GM10266 (cell line): Measurements from ENCODE around the gene COLEC11.
"Not testable (repeated sequence)": the region's sequence is repeated elsewhere in the genome, so short reads cannot be mapped to it uniquely, and the experiment has no call there.

Source experiments
- DNase-seq: peaks from one replicate; pipeline ENCODE4 v3.0.0; 2012; ENCODE audit errors: extremely low spot score
- TF ChIP-seq, protein P1 (sequence below): IDR thresholded peaks from 2 replicates; pipeline ENCODE4 v1.5.1; 2012; ENCODE audit warnings: mild to moderate bottlenecking, low read depth; ENCODE audit not compliant: control insufficient read depth, insufficient read depth; ENCODE audit errors: missing control alignments

The COLEC11 gene

DNA sequence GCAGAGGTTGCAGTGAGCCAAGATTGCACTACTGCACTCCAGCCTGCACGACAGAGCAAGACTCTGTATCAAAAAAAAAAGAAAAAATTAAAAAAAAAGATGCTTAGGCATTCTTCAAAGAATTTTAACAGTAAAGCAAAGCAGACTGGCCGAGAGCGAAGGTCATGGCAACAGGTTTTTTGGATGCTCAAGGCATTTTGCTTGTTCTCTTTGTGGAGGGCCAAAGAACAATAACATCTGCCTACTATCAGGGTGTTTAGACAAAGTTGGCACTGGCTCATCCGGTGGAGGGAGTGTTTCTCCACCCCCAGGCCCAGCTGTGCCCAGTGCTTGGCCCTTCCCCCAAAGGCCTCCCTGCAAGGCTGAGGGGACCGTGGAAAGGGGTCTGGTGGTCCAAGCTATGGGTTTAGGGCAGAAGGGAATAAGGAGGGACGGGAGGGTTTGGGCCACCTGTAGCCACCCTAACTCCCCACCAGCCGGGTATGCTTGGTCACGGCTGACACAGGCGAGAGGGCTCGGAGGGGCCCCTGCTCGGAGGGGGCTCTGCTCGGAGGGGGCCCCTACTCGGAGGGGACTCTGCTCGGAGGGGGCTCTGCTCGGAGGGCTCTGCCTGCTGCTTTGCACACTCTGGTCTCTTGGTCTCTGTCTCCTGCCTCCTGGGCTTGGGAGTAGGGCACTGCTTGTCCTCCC is 36.4 kb downstream of the COLEC11 start:
- TF ChIP-seq, protein P1, sequence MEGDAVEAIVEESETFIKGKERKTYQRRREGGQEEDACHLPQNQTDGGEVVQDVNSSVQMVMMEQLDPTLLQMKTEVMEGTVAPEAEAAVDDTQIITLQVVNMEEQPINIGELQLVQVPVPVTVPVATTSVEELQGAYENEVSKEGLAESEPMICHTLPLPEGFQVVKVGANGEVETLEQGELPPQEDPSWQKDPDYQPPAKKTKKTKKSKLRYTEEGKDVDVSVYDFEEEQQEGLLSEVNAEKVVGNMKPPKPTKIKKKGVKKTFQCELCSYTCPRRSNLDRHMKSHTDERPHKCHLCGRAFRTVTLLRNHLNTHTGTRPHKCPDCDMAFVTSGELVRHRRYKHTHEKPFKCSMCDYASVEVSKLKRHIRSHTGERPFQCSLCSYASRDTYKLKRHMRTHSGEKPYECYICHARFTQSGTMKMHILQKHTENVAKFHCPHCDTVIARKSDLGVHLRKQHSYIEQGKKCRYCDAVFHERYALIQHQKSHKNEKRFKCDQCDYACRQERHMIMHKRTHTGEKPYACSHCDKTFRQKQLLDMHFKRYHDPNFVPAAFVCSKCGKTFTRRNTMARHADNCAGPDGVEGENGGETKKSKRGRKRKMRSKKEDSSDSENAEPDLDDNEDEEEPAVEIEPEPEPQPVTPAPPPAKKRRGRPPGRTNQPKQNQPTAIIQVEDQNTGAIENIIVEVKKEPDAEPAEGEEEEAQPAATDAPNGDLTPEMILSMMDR, result no peak
- no peak for DNase-seq

DNA sequence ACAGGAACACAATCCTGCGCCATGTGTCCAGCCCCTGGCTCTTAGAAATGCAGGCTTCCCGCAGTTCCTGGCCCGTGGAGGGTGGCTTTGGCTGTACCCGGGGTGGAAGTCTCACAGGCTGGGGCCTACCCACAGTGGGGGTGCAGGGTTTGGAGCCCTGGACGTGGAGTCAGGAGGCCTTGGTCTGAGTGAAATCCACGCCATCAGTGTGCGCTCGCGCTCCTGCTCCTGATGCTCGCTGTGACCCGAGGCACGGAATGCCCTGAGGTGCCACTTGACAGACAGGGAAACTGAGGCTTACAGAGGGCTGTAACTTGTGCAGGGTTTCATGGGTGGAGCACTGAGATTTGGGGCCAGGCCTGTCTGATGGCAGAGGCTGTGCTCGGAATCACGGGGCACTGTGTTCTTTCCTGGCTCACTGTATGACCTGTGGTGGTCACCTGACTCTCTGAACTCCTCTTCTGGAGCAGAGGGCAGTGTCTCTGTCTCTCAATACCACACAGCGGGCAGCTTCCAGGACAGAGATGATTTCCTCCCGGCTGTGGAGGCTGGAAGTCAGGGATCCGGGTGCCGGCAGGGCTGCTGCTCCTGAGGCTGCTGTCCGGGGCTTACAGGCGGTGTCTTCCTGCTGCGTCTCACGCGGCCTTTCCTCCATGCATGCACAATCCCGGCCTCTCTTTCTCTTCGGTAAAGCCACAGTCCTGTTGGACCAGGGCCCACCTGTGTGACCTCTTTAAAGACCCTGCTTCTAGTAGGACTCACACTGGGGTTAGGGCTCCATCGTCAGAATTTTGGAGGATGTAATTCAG is 37.1 kb downstream of the COLEC11 start:
- TF ChIP-seq, protein P1, result no peak
- no peak for DNase-seq

DNA sequence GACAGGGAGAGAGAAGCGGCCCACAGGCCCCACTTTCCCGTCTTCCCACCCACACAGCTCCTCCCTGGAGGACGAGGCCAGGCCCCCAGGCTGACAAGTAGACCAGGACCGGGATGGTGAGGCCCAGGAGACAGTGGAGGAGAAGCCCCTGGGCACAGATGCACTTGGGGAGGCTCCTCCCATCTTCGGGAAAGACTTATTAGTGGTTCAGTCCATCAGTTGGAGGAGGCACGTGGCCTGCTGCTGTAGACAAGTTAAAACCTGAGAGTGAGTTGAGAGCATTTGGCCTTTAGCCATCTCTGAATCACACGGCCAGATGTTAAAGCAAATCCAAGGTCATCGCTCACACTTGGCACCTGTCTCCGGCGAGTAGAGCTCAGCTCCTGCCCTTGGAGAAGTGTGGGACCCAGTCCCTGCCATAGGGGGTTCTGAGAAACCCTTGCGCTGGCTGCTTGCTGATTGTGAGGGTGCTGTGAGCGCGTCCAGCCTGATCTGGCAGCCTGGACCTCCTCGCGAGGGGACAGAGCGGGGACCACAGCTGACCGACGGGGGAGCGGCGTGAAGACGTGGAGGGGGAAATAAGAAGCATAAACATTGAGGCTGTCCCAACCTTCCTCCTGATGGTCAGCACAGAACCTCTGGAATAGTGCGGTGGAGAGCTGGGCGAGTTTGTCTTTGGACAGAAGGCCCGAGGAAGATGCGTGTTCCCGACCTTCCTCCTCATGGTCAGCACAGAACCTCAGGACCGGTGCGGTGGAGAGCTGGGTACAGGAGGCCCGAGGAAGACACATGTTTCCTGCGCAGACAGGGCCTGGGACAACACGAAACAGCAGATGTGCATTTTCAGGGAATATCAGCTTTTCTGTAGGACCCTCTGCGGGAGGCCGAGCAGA is 38.4 kb downstream of the COLEC11 start:
- no peak for DNase-seq
- TF ChIP-seq, protein P1, result no peak

DNA sequence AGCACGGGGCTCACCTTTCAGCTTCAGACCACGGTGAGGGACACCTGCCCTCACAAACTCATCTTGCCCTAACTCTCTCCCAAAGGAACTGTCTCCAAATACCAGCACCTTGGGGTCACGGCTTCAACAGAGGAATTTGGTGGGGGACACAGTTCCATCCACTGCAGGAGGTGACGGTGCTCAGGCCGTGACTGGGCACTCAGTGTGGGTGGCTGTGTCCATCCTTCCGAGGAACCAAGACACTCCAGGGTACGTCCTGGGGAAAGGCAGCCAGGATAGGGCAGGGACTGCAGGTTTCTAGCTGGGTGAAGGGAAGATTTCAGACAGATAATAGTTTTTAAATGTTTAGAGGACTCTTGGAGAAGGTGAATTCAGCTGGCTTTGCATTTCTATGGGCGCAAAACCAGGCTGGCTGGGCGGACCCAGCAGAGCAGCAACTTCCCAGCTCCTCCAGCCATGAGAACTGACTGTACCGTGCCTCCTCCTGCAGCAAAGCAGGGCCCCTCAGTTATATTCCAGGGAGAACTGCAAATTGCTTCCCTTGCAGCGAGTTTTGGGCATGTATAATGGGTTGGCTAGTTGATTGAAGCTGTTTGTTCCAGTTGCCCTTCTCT is 39.2 kb downstream of the COLEC11 start:
- DNase-seq, result no peak
- TF ChIP-seq, protein P1, result no peak

DNA sequence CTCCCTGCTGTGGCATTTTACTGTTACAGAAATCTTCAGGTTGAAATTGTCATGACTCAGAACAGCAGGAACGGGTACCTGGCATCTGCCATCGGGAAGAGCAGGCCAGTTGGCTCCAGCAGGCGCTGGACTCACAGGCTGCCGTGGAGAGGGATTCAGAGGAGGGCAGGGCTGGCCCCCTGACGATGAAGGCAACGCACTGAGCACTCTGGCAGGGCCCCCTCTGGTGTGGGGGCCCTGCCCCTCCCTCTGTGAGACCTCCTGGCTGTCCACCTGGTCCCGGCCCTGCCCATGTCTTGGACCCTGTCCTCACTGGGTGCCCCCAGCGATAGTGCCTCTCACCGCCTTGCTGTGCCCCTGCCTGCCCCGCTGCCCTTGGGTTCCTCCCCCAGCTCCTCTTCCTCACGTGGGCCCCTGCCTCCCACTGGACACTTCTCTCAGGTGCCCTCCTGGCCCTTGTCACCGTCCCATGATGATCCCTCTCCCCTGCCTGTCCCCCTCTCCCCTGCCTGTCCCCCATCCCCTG is 39.7 kb downstream of the COLEC11 start:
- TF ChIP-seq, protein P1, result no peak
- no peak for DNase-seq

DNA sequence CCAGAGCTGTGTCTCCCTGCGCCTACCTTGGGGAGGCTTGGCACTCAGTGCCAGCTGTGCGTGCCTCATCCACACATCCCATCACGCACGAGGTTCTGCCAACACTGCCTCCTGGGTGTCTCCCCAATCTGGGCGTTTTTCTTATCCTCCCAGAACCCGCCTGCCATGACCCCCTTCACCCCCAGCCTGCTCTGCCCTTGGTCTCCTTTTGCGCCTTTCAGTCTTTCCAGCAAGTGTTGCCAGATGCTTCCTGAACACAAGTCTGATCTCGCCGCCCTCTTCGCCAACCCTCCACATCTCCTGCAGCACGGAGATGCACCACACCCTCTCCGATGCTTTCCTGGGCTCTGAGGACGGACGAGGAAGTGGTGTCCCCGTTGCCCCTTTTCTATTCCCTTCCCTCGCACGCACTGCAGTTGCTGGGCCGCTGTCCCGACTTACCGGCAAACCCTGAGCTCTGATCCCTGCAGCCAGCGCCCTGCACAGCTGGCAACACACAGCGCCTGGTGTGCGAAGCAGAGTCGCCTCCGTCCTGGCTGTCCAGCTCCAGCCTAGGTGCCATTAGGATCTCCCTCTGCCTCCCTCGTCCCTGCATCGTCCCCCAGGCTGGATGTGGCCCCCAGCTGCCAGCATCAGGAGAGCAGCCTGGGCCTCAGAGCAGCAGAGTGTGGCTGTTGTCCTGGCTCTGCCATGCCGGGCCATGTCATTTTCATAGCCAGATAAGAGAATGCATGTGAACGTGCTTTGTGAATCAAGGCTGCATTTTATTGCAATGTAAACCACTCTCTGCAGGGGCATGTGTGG is 40.5 kb downstream of the COLEC11 start:
- DNase-seq, result no peak
- TF ChIP-seq, protein P1, result no peak

DNA sequence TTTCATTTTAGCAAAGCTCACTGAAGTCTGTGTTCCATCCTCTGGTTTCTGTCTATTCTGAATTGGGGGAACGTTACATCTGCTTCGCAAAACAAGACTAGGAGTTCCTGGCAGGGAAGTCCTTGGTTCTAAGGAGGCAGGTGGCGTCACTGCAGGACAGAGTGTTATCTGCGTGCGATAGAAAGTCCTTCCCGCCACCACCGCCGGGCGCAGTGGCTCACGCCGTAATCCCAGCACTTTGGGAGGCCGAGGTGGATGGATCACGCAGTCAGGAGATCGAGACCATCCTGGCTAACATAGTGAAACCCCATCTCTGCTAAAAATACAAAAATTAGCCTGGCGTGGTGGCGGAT is 41.0 kb downstream of the COLEC11 start:
- not testable (repeated sequence) for DNase-seq
